Vagina (tissue), 2 donors: ENCODE results near the gene HDAC10. TPM values are rescaled to one million over a fixed set of nuclear protein-coding genes. Genes with fewer than 3 reads are reported as not detected.

Source experiments
- DNase-seq, 2 donors: peaks; one replicate each; pipeline ENCODE4 v3.0.0-alpha.2; 2017; ENCODE audit errors: extremely low spot score in 2 of 2
- H3K27ac ChIP-seq: fragments of 200-600 bp; sonication (generic); one replicate; pipeline ENCODE4 v1.5.1; 2019
- H3K27me3 ChIP-seq: fragments of 200-600 bp; sonication (generic); one replicate; pipeline ENCODE4 v1.5.1; 2019
- H3K36me3 ChIP-seq, 2 donors: fragments of 200-600 bp; sonication (generic); one replicate each; pipeline ENCODE4 v1.5.1; 2017 to 2019
- H3K4me1 ChIP-seq: fragments of 200-600 bp; sonication (generic); one replicate; pipeline ENCODE4 v1.5.1; 2019
- H3K4me3 ChIP-seq, 2 donors: fragments of 200-600 bp; sonication (generic); 1 replicate in 1 of 2; 2 replicates in 1 of 2; pipeline ENCODE4 v1.5.1; 2016 to 2019
- H3K9me3 ChIP-seq: fragments of 200-600 bp; sonication (generic); one replicate; pipeline ENCODE4 v1.5.1; 2019
- POLR2A ChIP-seq, 2 donors: fragments of 450-650 bp; IDR thresholded peaks; one replicate each; pipeline ENCODE4 v1.6.1; 2017; ENCODE audit warnings: antibody characterized with exemption in 2 of 2, mild to moderate bottlenecking in 2 of 2, moderate library complexity in 2 of 2
- POLR2AphosphoS5 ChIP-seq, 2 donors: sonication (generic); formaldehyde crosslinking; IDR thresholded peaks; one replicate each; pipeline ENCODE4 v1.9.0; 2017; ENCODE audit warnings: antibody characterized with exemption in 2 of 2, mild to moderate bottlenecking in 2 of 2, low read depth in 1 of 2; ENCODE audit not compliant: insufficient read depth in 1 of 2
- intact Hi-C: fragments of 100-400 bp; cut with DNase I; formaldehyde crosslinking; loops from one replicate; pipeline ENCODE4 v1.15.1; 2023
- total RNA-seq: library from RNA; depleted of rRNA; stranded (reverse); fragments of >200 nt; gene quantifications from one replicate; pipeline ENCODE4 v1.2.3, GENCODE V29; 2016
- TF ChIP-seq, protein P1 (sequence below), 3 experiments: fragments of 450-650 bp in 2 of 3; fragments of 200-600 bp in 1 of 3; sonication (generic) in 1 of 3; IDR thresholded peaks; one replicate each; pipeline ENCODE4 v1.5.1; 2017 to 2019; ENCODE audit warnings: antibody characterized with exemption in 3 of 3, mild to moderate bottlenecking in 2 of 3, moderate library complexity in 2 of 3

The HDAC10 gene
- total RNA-seq, 1 donor from 2014 or later = 29.2 TPM

DNA sequence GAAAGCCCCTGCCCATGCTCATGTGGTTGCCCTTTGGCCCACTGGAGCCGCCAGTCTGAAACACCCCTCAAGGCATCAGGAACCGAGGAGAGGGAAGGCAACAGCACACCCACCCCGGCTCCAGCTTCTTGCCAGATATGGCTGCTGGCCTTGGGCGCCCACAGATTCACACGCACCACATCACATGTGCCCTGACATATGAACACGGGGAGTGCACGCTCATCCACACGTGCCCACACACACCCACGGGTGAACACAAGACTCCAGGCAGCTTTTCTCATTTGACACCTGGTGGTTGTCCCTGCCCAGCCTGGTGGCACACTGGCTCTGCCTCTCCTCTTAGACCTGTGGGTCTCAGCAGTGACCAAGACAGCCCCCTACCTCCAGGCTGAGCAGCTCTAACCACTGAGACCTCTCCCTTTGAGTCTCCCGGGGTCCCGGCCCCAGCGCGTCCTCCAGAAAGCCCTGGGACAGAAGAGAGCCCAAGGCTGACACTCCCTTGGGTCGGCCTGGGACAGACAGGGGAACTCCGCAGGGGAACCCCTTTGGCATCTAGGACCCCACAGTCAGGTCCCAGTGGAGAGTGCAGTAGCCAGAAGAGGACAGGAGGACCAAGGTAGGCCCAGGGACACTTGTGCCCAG is 13.2 kb upstream of the HDAC10 start:
- Histone ChIP-seq H3K4me3 (no peak overlapping the region), H3K27me3 (no peaks in the 10 kb centered on the region), H3K27ac (no peak overlapping the region), H3K4me1 (peaks cover 50% of the 10 kb centered on the region), H3K9me3 (no peaks in the 10 kb centered on the region), H3K36me3 (no peaks in the 10 kb centered on the region)
- TF ChIP-seq POLR2A (IDR thresholded peaks at IDR 0.05) (no peak), POLR2AphosphoS5 (IDR thresholded peaks at IDR 0.05; ENCODE audit: insufficient read depth in 1 of 2, low read depth in 1 of 2) (no peak)
- TF ChIP-seq, protein P1, sequence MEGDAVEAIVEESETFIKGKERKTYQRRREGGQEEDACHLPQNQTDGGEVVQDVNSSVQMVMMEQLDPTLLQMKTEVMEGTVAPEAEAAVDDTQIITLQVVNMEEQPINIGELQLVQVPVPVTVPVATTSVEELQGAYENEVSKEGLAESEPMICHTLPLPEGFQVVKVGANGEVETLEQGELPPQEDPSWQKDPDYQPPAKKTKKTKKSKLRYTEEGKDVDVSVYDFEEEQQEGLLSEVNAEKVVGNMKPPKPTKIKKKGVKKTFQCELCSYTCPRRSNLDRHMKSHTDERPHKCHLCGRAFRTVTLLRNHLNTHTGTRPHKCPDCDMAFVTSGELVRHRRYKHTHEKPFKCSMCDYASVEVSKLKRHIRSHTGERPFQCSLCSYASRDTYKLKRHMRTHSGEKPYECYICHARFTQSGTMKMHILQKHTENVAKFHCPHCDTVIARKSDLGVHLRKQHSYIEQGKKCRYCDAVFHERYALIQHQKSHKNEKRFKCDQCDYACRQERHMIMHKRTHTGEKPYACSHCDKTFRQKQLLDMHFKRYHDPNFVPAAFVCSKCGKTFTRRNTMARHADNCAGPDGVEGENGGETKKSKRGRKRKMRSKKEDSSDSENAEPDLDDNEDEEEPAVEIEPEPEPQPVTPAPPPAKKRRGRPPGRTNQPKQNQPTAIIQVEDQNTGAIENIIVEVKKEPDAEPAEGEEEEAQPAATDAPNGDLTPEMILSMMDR (IDR thresholded peaks at IDR 0.05) = no peak
- intact Hi-C loops = loop anchor here (10.0 kb wide), 1 partner anchor 261 kb away; the partner anchor contains the start of gene SCO2
- no peak for DNase-seq

- Histone ChIP-seq H3K36me3 (no peaks in the 10 kb centered on the region), H3K9me3 (no peaks in the 10 kb centered on the region), H3K4me3 (no peak overlapping the region), H3K27me3 (no peaks in the 10 kb centered on the region), H3K27ac (no peak overlapping the region), H3K4me1 (peaks cover 39% of the 10 kb centered on the region)
- TF ChIP-seq POLR2AphosphoS5 (IDR thresholded peaks at IDR 0.05; ENCODE audit: insufficient read depth in 1 of 2, low read depth in 1 of 2) = no peak
- TF ChIP-seq, protein P1 (IDR thresholded peaks at IDR 0.05) = no peak
- TF ChIP-seq POLR2A (IDR thresholded peaks at IDR 0.05) = no peak
- DNase-seq = no peak
- intact Hi-C loops = loop anchor here (10.0 kb wide), 1 partner anchor 262 kb away; the partner anchor contains the start of gene SCO2
Measured at GRCh38 chr22:50262973-50263617, 12.0 kb upstream of the HDAC10 start.

DNA sequence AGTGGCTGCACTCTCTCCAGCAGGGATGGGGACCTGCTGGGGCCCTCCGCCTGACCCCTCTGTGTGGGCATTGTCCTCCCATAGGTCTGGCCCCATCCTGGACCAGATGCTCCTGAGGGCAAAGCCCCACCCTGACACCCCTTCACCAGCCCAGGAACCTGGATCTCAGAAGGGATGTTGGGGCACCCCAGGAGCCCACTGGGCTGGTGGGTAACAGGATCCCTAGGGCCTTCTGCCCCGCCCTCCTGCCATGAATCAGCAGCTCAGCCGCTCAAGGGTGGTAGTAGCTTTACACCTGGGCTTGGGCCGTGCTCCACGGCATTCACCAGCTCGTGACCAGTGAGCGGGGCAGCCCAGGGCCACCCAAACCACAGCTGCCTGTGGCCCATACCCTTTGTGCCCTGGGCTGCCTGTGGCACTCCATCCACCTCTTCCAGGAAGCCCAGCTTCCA is 11.4 kb upstream of the HDAC10 start:
- H3K4me3 ChIP-seq = no peak overlapping the region
- intact Hi-C loops = loop anchor here (10.0 kb wide), 1 partner anchor 262 kb away; the partner anchor contains the start of gene SCO2
- H3K36me3 ChIP-seq = no peaks in the 10 kb centered on the region
- H3K9me3 ChIP-seq = no peaks in the 10 kb centered on the region
- TF ChIP-seq POLR2AphosphoS5 (IDR thresholded peaks at IDR 0.05; ENCODE audit: insufficient read depth in 1 of 2, low read depth in 1 of 2) = no peak
- TF ChIP-seq, protein P1 (IDR thresholded peaks at IDR 0.05) = no peak
- H3K4me1 ChIP-seq = peaks cover 33% of the 10 kb centered on the region
- no peaks in the 10 kb centered on the region for H3K27me3 ChIP-seq
- H3K27ac ChIP-seq = no peak overlapping the region
- DNase-seq = no peak

DNA sequence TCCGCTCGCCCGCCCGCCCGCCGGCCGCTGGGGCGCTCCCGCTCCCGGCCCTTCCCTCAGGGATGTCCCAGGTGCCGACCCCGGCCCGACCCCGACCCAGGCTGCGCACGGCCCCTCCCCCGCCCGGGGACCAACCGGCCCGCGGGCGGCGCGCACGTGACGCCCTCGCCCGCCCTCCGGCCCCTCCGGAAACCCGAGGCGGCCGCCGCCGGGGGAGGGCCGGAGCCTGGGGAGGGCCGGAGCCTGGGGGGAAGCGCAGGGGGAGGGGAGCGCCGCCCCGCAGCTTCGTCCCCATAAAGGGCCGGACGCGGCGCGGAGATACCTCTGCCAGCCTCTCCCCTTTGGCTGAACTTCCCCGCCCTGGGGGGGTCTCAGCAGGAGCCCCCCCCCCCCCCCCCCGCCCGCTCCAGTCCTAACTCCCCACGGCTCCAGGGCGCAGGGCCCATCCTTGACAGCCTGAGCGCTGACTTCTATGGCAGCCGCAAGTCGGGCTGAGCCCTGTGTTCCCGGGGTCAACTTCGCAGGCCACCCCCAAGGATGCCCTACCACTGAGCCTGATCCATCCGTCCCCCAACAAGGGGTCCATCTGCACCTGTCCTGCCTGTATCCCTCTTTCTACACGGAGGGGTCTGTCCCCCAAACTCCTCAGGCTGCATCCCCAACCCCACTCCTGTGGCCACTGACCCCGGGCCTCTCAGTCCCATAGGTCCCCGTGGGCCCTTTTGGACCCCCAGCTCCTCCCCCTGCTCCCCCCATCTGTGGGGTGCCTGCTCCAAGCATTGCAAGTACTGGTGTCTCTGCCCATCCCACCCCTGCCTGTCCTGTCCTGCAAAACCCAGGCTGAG is 10.8 kb upstream of the HDAC10 start, which contains the start of gene MAPK12:
Gene MAPK12 (minus strand): TSS at position 69 of the 845 bp plus-strand sequence. CDS start 174 bp downstream, outside the sequence.
- intact Hi-C loops = loop anchor here (10.0 kb wide), 1 partner anchor 263 kb away; the partner anchor contains the start of gene SCO2
- Histone ChIP-seq H3K27me3 (no peaks in the 10 kb centered on the region), H3K36me3 (no peaks in the 10 kb centered on the region), H3K9me3 (no peaks in the 10 kb centered on the region), H3K27ac (peak within 1 kb of the TSS; percentile 44), H3K4me3 (peak within 1 kb of the TSS; percentile 49 to 70), H3K4me1 (peaks cover 26% of the 10 kb centered on the region)
- no peak for DNase-seq
- TF ChIP-seq POLR2A (IDR thresholded peaks at IDR 0.05) (no peak), POLR2AphosphoS5 (IDR thresholded peaks at IDR 0.05; ENCODE audit: insufficient read depth in 1 of 2, low read depth in 1 of 2) (no peak)
- TF ChIP-seq, protein P1 (IDR thresholded peaks at IDR 0.05) = no peak
